ENCODE data around the gene MMRN2.

DNA sequence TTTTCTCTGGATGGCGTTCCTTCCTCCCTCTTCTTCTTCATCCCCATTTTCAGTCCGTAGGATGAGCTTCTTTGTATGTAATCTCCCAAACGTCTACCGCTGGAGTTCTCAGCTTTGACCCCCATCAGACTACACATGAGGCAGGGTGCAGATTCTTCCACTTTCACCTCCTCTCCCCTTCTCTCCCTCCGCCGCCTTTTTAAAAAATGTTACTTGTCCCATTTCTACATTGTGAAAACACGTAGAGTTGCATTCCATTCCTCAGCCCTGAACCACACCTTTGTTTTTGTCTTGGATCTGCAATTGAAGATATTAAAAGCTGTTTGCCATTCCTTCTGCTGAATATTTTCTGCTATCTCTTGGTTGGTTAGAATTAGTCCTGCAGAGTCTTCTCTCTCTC, 17.1 kb upstream of the MMRN2 start:
- TF ChIP-seq, protein P1, sequence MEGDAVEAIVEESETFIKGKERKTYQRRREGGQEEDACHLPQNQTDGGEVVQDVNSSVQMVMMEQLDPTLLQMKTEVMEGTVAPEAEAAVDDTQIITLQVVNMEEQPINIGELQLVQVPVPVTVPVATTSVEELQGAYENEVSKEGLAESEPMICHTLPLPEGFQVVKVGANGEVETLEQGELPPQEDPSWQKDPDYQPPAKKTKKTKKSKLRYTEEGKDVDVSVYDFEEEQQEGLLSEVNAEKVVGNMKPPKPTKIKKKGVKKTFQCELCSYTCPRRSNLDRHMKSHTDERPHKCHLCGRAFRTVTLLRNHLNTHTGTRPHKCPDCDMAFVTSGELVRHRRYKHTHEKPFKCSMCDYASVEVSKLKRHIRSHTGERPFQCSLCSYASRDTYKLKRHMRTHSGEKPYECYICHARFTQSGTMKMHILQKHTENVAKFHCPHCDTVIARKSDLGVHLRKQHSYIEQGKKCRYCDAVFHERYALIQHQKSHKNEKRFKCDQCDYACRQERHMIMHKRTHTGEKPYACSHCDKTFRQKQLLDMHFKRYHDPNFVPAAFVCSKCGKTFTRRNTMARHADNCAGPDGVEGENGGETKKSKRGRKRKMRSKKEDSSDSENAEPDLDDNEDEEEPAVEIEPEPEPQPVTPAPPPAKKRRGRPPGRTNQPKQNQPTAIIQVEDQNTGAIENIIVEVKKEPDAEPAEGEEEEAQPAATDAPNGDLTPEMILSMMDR (conservative IDR thresholded peaks at IDR 0.05 in 1 of 2, IDR thresholded peaks at IDR 0.05 in 1 of 2; ENCODE audit: extremely low read depth in 1 of 2, insufficient read depth in 1 of 2, low read depth in 1 of 2, low read length in 2 of 2) = no peak
- no peak for TF ChIP-seq EZH2 (IDR thresholded peaks at IDR 0.05; ENCODE audit: borderline replicate concordance, low read length)
